Uterus (tissue), 4 donors: ENCODE data around the gene NAT10. TPM values are rescaled to one million over a fixed set of nuclear protein-coding genes. Genes with fewer than 3 reads are reported as not detected.
"Not testable (repeated sequence)": the region's sequence is repeated elsewhere in the genome, so short reads cannot be mapped to it uniquely, and the experiment has no call there.

ENCODE experiments used
- DNase-seq, 2 donors: peaks; one replicate each; pipeline ENCODE4 v3.0.0-alpha.2; 2019 to 2020
- H3K27ac ChIP-seq, 2 donors: fragments of 200-600 bp; sonication (generic); 1 replicate in 1 of 2; 2 replicates in 1 of 2; pipeline ENCODE4 v1.5.1; 2016 to 2018
- H3K27me3 ChIP-seq, 2 donors: fragments of 200-600 bp; sonication (generic); one replicate each; pipeline ENCODE4 v1.5.1; 2018 to 2019; ENCODE audit warnings: control low read depth in 1 of 2
- H3K36me3 ChIP-seq, 2 donors: fragments of 200-600 bp; sonication (generic); one replicate each; pipeline ENCODE4 v1.5.1; 2019; ENCODE audit warnings: control low read depth in 1 of 2
- H3K4me1 ChIP-seq, 2 donors: fragments of 200-600 bp; sonication (generic); one replicate each; pipeline ENCODE4 v1.5.1; 2018 to 2019; ENCODE audit warnings: control low read depth in 1 of 2
- H3K4me3 ChIP-seq, 2 donors: fragments of 200-600 bp; sonication (generic); 1 replicate in 1 of 2; 2 replicates in 1 of 2; pipeline ENCODE4 v1.5.1; 2018 to 2019; ENCODE audit warnings: mild to moderate bottlenecking in 1 of 2
- H3K9me3 ChIP-seq, 2 donors: fragments of 200-600 bp; sonication (generic); one replicate each; pipeline ENCODE4 v1.5.1; 2019; ENCODE audit warnings: control low read depth in 1 of 2
- CTCF ChIP-seq, 4 experiments: fragments of 200-600 bp in 2 of 4; fragments of 450-650 bp in 2 of 4; sonication (generic) in 2 of 4; IDR thresholded peaks; one replicate each; pipeline ENCODE4 v1.5.1; 2016 to 2019; ENCODE audit warnings: antibody characterized with exemption in 4 of 4, mild to moderate bottlenecking in 2 of 4, moderate library complexity in 1 of 4
- POLR2A ChIP-seq, 2 donors: fragments of 450-650 bp; IDR thresholded peaks; one replicate each; pipeline ENCODE4 v1.6.1; 2016; ENCODE audit warnings: antibody characterized with exemption in 2 of 2, mild to moderate bottlenecking in 1 of 2, moderate library complexity in 1 of 2
- intact Hi-C: fragments of 100-400 bp; cut with DNase I; formaldehyde crosslinking; loops from one replicate; pipeline ENCODE4 v1.15.1; 2023; ENCODE audit warnings: low total_unique reads
- total RNA-seq, 4 donors: library from RNA; depleted of rRNA in 3 of 4; stranded (reverse); fragments of >200 nt in 3 of 4; gene quantifications; one replicate each; pipeline versions ENCODE4 v1.1.0 to v1.2.4, GENCODE V29; 2014 to 2023
- donor health status: DM: yes; HTN: yes; CAD: no.

Gene NAT10
- total RNA-seq, 4 donors from 2014 or later = 18.5 to 54.0 (median 22.9) TPM

DNA sequence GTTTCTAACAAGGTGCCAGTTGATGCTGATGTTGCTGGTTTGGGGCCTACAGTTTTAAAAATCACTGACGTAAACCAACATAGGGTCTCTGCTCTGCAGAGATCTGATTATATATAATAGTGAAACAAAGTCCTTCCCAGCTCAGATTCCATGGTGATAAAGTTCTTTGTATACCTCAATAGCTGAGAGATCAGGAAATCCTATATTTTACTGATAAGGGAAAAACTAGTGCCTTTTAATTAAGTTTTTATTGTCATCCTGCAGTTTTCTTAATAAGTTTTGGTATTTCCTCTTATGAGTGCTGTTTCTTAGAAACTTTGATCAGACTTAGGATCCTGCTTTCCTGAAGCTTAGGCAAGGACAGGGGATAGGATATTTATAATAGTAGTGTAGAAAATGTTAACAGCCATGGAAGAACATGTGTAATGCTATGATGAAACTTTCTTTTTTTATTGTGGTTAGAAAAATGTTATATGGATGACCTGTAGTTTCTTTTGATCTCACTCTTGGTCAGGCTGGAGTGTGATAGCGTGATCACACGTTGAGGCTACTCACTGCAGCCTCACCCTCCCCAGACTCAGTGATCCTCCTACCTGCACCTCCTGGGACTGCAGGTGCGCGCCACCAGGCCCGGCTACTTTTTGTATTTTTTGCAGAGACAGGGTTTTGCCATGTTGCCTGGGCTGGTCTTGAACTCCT is 39.8 kb upstream of the NAT10 start:
- intact Hi-C loops = no loop called here
- no peak for DNase-seq
- Histone ChIP-seq H3K36me3 (no peaks in the 10 kb centered on the region), H3K27ac (no peak overlapping the region), H3K27me3 (no peaks in the 10 kb centered on the region), H3K4me1 (peaks cover 6 to 7% of the 10 kb centered on the region in 2 donors), H3K9me3 (no peaks in the 10 kb centered on the region), H3K4me3 (no peak overlapping the region)
- TF ChIP-seq CTCF (IDR thresholded peaks at IDR 0.05) = no peak
- no peak for TF ChIP-seq POLR2A (IDR thresholded peaks at IDR 0.05)

DNA sequence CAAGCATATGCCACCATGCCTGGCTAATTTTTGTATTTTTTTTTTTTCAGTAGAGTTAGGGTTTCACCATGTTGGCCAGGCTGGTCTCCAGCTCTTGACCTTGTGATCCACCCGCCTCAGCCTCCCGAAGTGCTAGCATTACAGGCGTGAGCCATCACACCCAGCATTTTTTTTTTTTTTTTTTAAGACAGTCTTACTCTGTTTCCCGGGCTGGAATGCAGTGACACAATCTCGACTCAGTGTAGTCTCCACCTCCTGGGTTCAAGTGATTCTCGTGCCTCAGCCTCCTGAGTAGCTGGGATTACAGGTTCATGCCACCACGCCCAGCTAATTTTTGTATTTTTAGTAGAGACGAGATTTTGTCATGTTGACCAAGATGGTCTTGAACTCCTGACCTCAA is 38.7 kb upstream of the NAT10 start:
- not testable (repeated sequence) for H3K9me3 ChIP-seq, H3K4me1 ChIP-seq

GRCh38 chr11:34067383-34068065 is 37.9 kb upstream of the NAT10 start:
- Histone ChIP-seq H3K27me3 (no peaks in the 10 kb centered on the region), H3K4me3 (no peak overlapping the region), H3K4me1 (peaks cover 6 to 7% of the 10 kb centered on the region in 2 donors), H3K36me3 (no peaks in the 10 kb centered on the region), H3K27ac (no peak overlapping the region), H3K9me3 (no peaks in the 10 kb centered on the region)
- no peak for TF ChIP-seq CTCF (IDR thresholded peaks at IDR 0.05)
- intact Hi-C loops = no loop called here
- no peak for DNase-seq

More for the DNA sequence above, 38.7 kb upstream of the NAT10 start:
- DNase-seq, H3K27ac ChIP-seq, H3K4me3 ChIP-seq, H3K36me3 ChIP-seq, H3K27me3 ChIP-seq, intact Hi-C loops: not testable (repeated sequence)

GRCh38 chr11:34068111-34068510 is 37.3 kb upstream of the NAT10 start:
- TF ChIP-seq POLR2A (IDR thresholded peaks at IDR 0.05) (no peak), CTCF (IDR thresholded peaks at IDR 0.05) (no peak)
- Histone ChIP-seq H3K9me3 (no peaks in the 10 kb centered on the region), H3K27me3 (no peaks in the 10 kb centered on the region), H3K27ac (no peak overlapping the region), H3K36me3 (no peaks in the 10 kb centered on the region), H3K4me1 (peaks cover 4 to 6% of the 10 kb centered on the region in 2 donors), H3K4me3 (no peak overlapping the region)
- intact Hi-C loops = no loop called here
- no peak for DNase-seq

- intact Hi-C loops, H3K36me3 ChIP-seq, H3K4me3 ChIP-seq, H3K9me3 ChIP-seq, H3K27ac ChIP-seq, DNase-seq, H3K27me3 ChIP-seq, H3K4me1 ChIP-seq: not testable (repeated sequence)
Observed at GRCh38 chr11:34071306-34071705, 34.1 kb upstream of the NAT10 start.

GRCh38 chr11:34072041-34072440 is 33.4 kb upstream of the NAT10 start:
- H3K4me1 ChIP-seq = no peaks in the 10 kb centered on the region
- H3K4me3 ChIP-seq = no peak overlapping the region
- H3K36me3 ChIP-seq = no peaks in the 10 kb centered on the region
- H3K9me3 ChIP-seq = no peaks in the 10 kb centered on the region
- H3K27ac ChIP-seq = no peak overlapping the region
- no peak for DNase-seq
- no peaks in the 10 kb centered on the region for H3K27me3 ChIP-seq
- intact Hi-C loops = no loop called here
- TF ChIP-seq CTCF (IDR thresholded peaks at IDR 0.05) (no peak), POLR2A (IDR thresholded peaks at IDR 0.05) (no peak)
